SK-N-MC (cell line): Measurements from ENCODE around the gene PNMT.

ENCODE experiments used
- EZH2 ChIP-seq: fragments of 200-600 bp; sonication (generic); IDR thresholded peaks from one replicate; pipeline ENCODE4 v1.6.1; 2017; ENCODE audit warnings: antibody characterized with exemption
- FOXP2 ChIP-seq: optimal IDR thresholded peaks from 2 replicates; pipeline ENCODE3; 2011; ENCODE audit warnings: mild to moderate bottlenecking, moderate library complexity; ENCODE audit not compliant: insufficient read depth; ENCODE audit errors: extremely low read length, control extremely low read depth
- POLR2AphosphoS5 ChIP-seq: IDR thresholded peaks from 2 replicates; pipeline ENCODE4 v1.6.1; 2012; ENCODE audit warnings: mild to moderate bottlenecking, low read depth, low read length, borderline replicate concordance

- TF ChIP-seq EZH2 = no peak
- TF ChIP-seq POLR2AphosphoS5 = no peak
- no peak for TF ChIP-seq FOXP2
Measured at GRCh38 chr17:39677542-39678339, 9.5 kb downstream of the PNMT start.
